Breast epithelium (tissue), 4 donors: ENCODE results near the gene NPHP4. TPM values are rescaled to one million over a fixed set of nuclear protein-coding genes. Genes with fewer than 3 reads are reported as not detected.

Source experiments
- DNase-seq, 2 donors: peaks; one replicate each; pipeline ENCODE4 v3.0.0-alpha.2; 2019; ENCODE audit warnings: low spot score in 2 of 2
- H3K27ac ChIP-seq, 2 donors: fragments of 200-600 bp; sonication (generic) in 1 of 2; one replicate each; pipeline ENCODE4 v1.5.1; 2016 to 2019; ENCODE audit warnings: mild to moderate bottlenecking in 1 of 2
- H3K27me3 ChIP-seq, 2 donors: fragments of 200-600 bp; sonication (generic) in 1 of 2; one replicate each; pipeline versions ENCODE4 v1.5.1 to v1.6.0; 2017 to 2019; ENCODE audit warnings: control low read depth in 1 of 2, mild to moderate bottlenecking in 1 of 2
- H3K36me3 ChIP-seq: fragments of 200-600 bp; one replicate; pipeline ENCODE4 v1.5.1; 2019
- H3K4me1 ChIP-seq, 2 donors: fragments of 200-600 bp; sonication (generic); one replicate each; pipeline ENCODE4 v1.5.1; 2016 to 2019; ENCODE audit warnings: control low read depth in 1 of 2
- H3K4me3 ChIP-seq, 3 donors: fragments of 200-600 bp; sonication (generic); 1 replicate in 2 of 3; 2 replicates in 1 of 3; pipeline ENCODE4 v1.5.1; 2016 to 2019; ENCODE audit warnings: mild to moderate bottlenecking in 3 of 3, moderate library complexity in 2 of 3
- H3K9me3 ChIP-seq, 2 donors: fragments of 200-600 bp; sonication (generic) in 1 of 2; one replicate each; pipeline ENCODE4 v1.5.1; 2016 to 2019; ENCODE audit warnings: control low read depth in 1 of 2
- POLR2A ChIP-seq: fragments of 450-650 bp; IDR thresholded peaks from one replicate; pipeline ENCODE4 v1.6.1; 2016; ENCODE audit warnings: antibody characterized with exemption, mild to moderate bottlenecking, moderate library complexity
- POLR2AphosphoS5 ChIP-seq, 3 donors: sonication (generic); formaldehyde crosslinking; IDR thresholded peaks; one replicate each; pipeline ENCODE4 v1.6.1; 2017; ENCODE audit warnings: antibody characterized with exemption in 3 of 3
- intact Hi-C: fragments of 100-400 bp; cut with DNase I; formaldehyde crosslinking; loops from one replicate; pipeline ENCODE4 v1.15.1; 2023; ENCODE audit warnings: low total_unique reads
- total RNA-seq, 3 donors: library from RNA; depleted of rRNA; stranded (reverse); fragments of >200 nt; gene quantifications; one replicate each; pipeline ENCODE4 v1.1.0, GENCODE V29; 2016
- TF ChIP-seq, protein P1 (sequence below), 3 donors: fragments of 450-650 bp; IDR thresholded peaks; one replicate each; pipeline ENCODE4 v1.5.1; 2016 to 2017; ENCODE audit warnings: antibody characterized with exemption in 3 of 3, mild to moderate bottlenecking in 3 of 3, moderate library complexity in 3 of 3

The NPHP4 gene
- total RNA-seq, 3 donors from 2014 or later = 7.0 to 18.7 (median 18.1) TPM

DNA sequence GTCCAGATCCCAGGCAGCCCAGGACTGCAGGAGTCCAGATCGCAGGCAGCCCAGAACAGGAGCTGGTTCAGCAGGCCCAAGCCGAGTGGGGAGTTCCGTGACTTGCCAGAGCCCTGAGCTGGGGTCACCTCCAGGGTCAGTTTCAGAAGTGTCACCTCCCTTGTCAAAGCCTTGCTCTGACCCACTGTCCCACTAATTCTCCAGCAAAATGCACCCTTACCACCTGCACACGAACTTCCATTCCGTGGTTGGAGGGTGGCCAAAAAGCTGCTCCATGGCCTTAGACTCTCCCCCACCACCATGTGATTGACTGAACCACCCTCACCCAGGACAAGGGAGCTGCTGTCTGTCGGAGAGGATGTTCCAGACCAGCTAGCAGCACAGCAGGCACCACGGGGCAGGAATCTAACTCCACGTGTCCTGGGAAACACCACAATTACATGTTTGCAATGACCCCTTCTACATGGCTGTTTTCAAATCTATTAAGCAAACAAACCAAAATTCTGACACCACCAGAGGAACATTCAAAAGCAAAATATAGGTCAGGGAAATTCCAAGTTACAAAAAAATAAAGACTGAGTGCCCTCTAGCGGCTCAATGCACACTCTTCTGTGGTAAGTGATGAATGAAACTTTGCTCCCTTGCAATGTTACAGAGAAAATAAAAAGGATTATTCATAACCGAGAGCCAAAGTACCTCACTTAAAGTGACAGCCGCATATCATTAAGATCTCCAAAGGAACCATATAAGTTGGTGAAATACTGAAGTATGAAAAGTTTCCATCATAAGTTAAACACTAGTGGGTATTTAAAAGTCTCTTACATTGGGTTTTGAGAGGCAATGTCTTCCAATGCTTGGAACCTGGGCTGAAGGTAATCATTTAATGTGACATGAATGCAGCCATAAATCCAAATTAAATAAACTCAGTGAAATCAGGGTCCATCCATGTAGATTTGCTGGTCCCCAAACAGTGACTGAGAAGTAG, 76.3 kb downstream of the NPHP4 start:
- intact Hi-C loops = no loop called here
- DNase-seq = no peak
- H3K27ac ChIP-seq = peak overlapping the region in 1 of 2 donors; percentile 25
- no peaks in the 10 kb centered on the region for H3K27me3 ChIP-seq
- H3K36me3 ChIP-seq = no peaks in the 10 kb centered on the region
- TF ChIP-seq POLR2A (no peak), POLR2AphosphoS5 (IDR thresholded peaks at IDR 0.05) (no peak)
- TF ChIP-seq, protein P1, sequence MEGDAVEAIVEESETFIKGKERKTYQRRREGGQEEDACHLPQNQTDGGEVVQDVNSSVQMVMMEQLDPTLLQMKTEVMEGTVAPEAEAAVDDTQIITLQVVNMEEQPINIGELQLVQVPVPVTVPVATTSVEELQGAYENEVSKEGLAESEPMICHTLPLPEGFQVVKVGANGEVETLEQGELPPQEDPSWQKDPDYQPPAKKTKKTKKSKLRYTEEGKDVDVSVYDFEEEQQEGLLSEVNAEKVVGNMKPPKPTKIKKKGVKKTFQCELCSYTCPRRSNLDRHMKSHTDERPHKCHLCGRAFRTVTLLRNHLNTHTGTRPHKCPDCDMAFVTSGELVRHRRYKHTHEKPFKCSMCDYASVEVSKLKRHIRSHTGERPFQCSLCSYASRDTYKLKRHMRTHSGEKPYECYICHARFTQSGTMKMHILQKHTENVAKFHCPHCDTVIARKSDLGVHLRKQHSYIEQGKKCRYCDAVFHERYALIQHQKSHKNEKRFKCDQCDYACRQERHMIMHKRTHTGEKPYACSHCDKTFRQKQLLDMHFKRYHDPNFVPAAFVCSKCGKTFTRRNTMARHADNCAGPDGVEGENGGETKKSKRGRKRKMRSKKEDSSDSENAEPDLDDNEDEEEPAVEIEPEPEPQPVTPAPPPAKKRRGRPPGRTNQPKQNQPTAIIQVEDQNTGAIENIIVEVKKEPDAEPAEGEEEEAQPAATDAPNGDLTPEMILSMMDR (IDR thresholded peaks at IDR 0.05) = peak; percentile 29 to 56 (median 50)
- no peaks in the 10 kb centered on the region for H3K4me1 ChIP-seq
- H3K9me3 ChIP-seq = no peaks in the 10 kb centered on the region
- H3K4me3 ChIP-seq = no peak overlapping the region

DNA sequence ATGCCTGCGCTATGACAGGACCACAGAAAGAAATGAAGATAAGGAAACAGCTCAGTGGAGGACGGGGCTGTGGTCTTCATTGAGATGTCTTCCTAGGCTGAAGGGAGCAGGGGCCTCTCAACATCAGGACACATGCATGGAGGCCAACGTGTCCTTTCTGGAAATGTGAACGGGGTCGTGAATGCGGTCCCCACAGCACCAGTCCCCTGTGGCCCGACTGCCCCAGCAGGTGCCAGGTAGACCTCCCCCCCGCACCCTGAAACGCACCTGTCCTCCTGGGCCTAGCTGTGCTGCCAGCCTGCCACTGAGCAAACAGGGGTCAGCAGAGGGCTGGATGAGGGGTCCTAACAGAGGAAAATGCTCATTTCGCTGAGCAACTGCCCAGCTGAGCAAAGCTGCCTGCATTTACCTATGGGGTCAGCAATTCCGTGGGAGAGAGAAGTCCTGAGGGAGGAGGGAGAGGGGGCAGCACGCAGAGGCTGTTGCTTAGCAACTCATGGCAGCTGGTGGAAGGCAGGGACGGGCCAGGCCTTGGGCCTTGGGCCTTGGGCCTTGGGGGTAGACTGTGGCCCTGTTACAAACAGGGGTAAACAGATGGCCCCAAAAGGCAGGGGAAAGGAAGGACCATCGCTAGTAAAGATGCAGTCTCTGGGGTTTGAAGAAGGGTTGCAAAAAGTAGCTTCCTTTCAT, 77.4 kb downstream of the NPHP4 start:
- H3K4me1 ChIP-seq = no peaks in the 10 kb centered on the region
- DNase-seq = no peak

DNA sequence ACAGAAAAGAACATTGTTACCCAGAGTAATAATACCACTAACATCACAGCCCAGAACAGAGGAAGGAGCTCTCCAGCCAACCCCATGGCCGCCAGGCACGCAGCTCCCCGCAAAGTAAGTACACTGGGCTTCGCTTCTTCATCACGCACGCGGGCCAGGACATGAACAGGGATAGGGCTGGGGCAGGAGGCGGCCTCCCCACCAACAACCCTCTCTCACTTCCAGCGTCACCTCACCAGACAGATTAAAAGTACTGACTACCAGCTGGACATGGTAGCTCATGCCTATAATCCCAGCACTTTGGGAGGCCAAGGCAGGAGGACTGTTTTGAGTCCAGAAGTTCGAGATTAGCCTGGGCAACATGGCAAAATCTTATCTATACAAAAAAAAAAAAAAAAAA, 78.3 kb downstream of the NPHP4 start:
- DNase-seq = no peak
- Histone ChIP-seq H3K27ac (no peak overlapping the region), H3K27me3 (no peaks in the 10 kb centered on the region), H3K36me3 (no peaks in the 10 kb centered on the region), H3K4me1 (no peaks in the 10 kb centered on the region), H3K4me3 (no peak overlapping the region), H3K9me3 (no peaks in the 10 kb centered on the region)
- intact Hi-C loops = no loop called here
- TF ChIP-seq POLR2A = no peak
- no peak for TF ChIP-seq POLR2AphosphoS5 (IDR thresholded peaks at IDR 0.05)
- TF ChIP-seq, protein P1 (IDR thresholded peaks at IDR 0.05) = no peak

More for the DNA sequence above, 77.4 kb downstream of the NPHP4 start:
- intact Hi-C loops = no loop called here
- no peak overlapping the region for H3K4me3 ChIP-seq
- H3K36me3 ChIP-seq = no peaks in the 10 kb centered on the region
- no peak for TF ChIP-seq POLR2AphosphoS5 (IDR thresholded peaks at IDR 0.05)
- TF ChIP-seq, protein P1 (IDR thresholded peaks at IDR 0.05) = no peak
- no peak for TF ChIP-seq POLR2A
- H3K9me3 ChIP-seq = no peaks in the 10 kb centered on the region
- no peaks in the 10 kb centered on the region for H3K27me3 ChIP-seq
- H3K27ac ChIP-seq = no peak overlapping the region

DNA sequence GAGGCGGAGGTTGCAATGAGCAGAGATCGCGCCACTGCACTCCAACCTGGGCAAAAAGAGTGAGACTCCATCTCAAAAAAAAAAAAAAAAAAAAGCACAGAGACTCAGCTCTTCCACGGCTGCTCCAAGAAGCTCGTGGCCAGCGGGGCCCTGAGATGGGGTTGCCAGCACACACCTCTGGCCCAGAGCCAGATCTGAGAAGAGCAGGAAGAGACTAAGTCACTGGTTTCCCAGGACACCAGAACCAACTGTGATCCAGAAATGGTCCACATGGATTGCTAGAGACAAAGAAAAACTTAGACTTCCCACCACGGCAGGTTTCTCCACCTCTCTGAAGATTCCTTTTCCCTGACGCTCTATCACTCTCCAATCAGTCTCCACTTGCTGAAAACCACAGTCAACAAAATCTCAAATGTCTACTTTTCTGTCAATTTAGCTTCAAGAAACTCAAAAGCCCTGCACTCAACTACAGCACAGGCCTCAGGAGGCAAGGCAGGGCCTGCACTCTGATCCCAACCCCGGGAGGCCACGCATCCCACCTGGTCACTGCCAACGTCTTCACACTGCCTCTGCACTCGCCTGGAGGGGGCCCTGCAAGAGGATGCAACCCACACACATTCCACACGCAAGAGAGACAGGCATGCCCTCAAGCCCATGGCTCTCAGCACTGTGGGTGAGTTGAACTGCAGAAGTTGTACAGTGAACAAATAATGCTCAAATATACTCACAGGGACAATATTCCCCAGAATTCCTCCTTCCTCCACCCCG, 79.0 kb downstream of the NPHP4 start:
- no peak for TF ChIP-seq POLR2A
- TF ChIP-seq, protein P1 (IDR thresholded peaks at IDR 0.05) = no peak
- no peak for TF ChIP-seq POLR2AphosphoS5 (IDR thresholded peaks at IDR 0.05)
- intact Hi-C loops = no loop called here
- no peak for DNase-seq
- no peaks in the 10 kb centered on the region for H3K4me1 ChIP-seq
- no peak overlapping the region for H3K27ac ChIP-seq
- H3K4me3 ChIP-seq = no peak overlapping the region
- H3K36me3 ChIP-seq = no peaks in the 10 kb centered on the region
- H3K9me3 ChIP-seq = no peaks in the 10 kb centered on the region
- H3K27me3 ChIP-seq = no peaks in the 10 kb centered on the region
